AG04450 (cell line): Measurements from ENCODE around the gene ARID3C. TPM values are rescaled to one million over a fixed set of nuclear protein-coding genes. Genes with fewer than 3 reads are reported as not detected.
A peak's percentile ranks its signal among the peaks of the same experiment; 100 is the strongest.

ENCODE experiments used
- CTCF ChIA-PET: fragments of 300-600, 350-600 bp; formaldehyde crosslinking; extraction: SDS; loops from one replicate; lab custom pipeline; 2022; ENCODE audit warnings: antibody characterized with exemption, inconsistent platforms; lab: Charles Lee
- POLR2A ChIA-PET: fragments of 350-600 bp; formaldehyde crosslinking; extraction: SDS; loops from one replicate; lab custom pipeline; 2021; ENCODE audit warnings: antibody characterized with exemption, inconsistent platforms; lab: Yijun Ruan, JAX
- DNase-seq: peaks from one replicate; pipeline ENCODE4 v3.0.0-alpha.2; 2011; ENCODE audit warnings: low read depth, low spot score
- H3K27ac ChIP-seq: one replicate; pipeline ENCODE4 v1.5.1; 2012; ENCODE audit warnings: low read depth, low read length, control low read depth
- H3K27me3 ChIP-seq: one replicate; pipeline ENCODE4 v1.6.0; 2012; ENCODE audit warnings: low read length; ENCODE audit not compliant: control insufficient read depth, insufficient read depth
- H3K4me3 ChIP-seq: 2 replicates; pipeline ENCODE4 v1.5.1; 2011; ENCODE audit warnings: mild to moderate bottlenecking, low read depth, low read length, control low read depth
- H3K9me3 ChIP-seq: 2 replicates; pipeline ENCODE4 v1.5.1; 2012; ENCODE audit warnings: low read length; ENCODE audit not compliant: control insufficient read depth, insufficient read depth
- polyA plus RNA-seq: library from polyadenylated mRNA; depleted of rRNA; stranded (reverse); fragments of >200 nt; gene quantifications from 2 replicates; pipeline ENCODE4 v1.2.3, GENCODE V29; 2011
- TF ChIP-seq, protein P1 (sequence below): IDR thresholded peaks from 2 replicates; pipeline ENCODE4 v1.5.1; 2011; ENCODE audit warnings: low read depth, low read length, control low read depth, inconsistent platforms

The ARID3C gene
- polyA plus RNA-seq, 1 experiment, result not detected

DNA sequence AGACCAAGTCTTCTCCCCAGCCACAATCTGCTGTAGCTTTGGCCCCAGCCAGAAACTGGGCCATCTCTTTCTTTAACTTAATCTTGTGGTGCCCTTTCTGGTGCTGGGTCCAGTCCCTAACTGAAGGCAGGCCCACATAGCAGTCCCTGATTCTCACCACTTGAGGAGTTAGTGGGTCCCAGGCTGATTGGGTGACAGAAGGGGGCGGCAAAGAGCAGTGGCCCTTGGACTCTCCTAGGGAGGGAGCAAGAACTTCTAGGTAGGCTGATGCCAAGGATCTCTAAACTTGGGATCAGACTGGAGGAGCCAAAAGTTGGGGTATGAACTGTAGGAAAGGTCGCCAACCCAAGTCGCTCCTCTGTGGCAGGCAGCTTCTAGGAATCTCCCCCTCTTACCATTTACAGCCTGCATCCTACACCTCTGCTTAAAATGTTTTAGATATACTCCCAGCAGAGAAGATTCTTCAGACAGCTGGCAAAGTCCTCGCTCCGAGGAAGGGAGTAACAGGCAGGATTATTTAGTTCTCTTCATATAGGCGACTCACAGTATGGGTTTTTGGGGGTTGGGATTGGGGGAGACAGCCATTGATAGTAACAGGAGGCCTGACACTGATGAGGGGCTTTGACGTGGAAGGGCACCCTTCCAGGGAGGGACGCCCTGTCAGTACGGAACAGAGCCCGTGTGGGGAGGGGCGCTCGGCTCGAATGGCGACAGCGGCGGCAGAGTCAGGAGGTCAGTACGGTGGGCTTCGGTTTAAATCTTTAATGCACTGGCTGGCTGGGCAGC, 35.6 kb upstream of the ARID3C start:
- Histone ChIP-seq H3K4me3 (peak overlapping the region; percentile 64), H3K27ac (peak overlapping the region; percentile 22), H3K27me3 (no peaks in the 10 kb centered on the region), H3K9me3 (no peaks in the 10 kb centered on the region)
- TF ChIP-seq, protein P1, sequence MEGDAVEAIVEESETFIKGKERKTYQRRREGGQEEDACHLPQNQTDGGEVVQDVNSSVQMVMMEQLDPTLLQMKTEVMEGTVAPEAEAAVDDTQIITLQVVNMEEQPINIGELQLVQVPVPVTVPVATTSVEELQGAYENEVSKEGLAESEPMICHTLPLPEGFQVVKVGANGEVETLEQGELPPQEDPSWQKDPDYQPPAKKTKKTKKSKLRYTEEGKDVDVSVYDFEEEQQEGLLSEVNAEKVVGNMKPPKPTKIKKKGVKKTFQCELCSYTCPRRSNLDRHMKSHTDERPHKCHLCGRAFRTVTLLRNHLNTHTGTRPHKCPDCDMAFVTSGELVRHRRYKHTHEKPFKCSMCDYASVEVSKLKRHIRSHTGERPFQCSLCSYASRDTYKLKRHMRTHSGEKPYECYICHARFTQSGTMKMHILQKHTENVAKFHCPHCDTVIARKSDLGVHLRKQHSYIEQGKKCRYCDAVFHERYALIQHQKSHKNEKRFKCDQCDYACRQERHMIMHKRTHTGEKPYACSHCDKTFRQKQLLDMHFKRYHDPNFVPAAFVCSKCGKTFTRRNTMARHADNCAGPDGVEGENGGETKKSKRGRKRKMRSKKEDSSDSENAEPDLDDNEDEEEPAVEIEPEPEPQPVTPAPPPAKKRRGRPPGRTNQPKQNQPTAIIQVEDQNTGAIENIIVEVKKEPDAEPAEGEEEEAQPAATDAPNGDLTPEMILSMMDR, result peak; percentile 86
- DNase-seq, result no peak
- ChIA-PET CTCF (interaction anchor here (0.6 to 1.9 kb wide), 9 partner anchors 9 to 1381 kb away, joined by 3 to 11 read pairs (median 4); partner anchors contain the start of genes DCTN3 and GALT), POLR2A (interaction anchor here (1.2 to 1.7 kb wide), 5 partner anchors 8 to 27 kb away, joined by 5 to 9 read pairs (median 7); partner anchors contain the start of genes GALT, IL11RA and SIGMAR1)

DNA sequence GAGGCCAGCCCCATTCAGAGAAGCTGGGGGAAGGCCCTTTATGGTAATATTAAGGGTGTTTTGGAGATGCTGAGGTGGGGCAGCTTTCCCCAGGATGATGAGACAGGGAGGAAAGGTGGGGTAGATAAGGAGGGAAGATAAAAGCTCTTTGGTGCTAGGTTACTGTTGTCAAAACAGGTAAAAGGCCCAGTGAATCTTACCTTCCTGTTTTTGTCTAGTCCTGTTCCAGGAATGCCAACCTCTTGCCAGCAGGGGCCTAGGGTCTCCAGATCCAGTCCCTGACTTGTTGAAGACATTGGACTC, 34.4 kb upstream of the ARID3C start:
- no peak for DNase-seq
- Histone ChIP-seq H3K4me3 (no peak overlapping the region), H3K9me3 (no peaks in the 10 kb centered on the region), H3K27me3 (no peaks in the 10 kb centered on the region), H3K27ac (no peak overlapping the region)
- TF ChIP-seq, protein P1, result no peak
- ChIA-PET POLR2A (no interaction called here), CTCF (interaction anchor here (1.4 to 1.9 kb wide), 2 partner anchors 29 to 39 kb away, joined by 4 read pairs; no protein-coding TSS in a partner anchor)

DNA sequence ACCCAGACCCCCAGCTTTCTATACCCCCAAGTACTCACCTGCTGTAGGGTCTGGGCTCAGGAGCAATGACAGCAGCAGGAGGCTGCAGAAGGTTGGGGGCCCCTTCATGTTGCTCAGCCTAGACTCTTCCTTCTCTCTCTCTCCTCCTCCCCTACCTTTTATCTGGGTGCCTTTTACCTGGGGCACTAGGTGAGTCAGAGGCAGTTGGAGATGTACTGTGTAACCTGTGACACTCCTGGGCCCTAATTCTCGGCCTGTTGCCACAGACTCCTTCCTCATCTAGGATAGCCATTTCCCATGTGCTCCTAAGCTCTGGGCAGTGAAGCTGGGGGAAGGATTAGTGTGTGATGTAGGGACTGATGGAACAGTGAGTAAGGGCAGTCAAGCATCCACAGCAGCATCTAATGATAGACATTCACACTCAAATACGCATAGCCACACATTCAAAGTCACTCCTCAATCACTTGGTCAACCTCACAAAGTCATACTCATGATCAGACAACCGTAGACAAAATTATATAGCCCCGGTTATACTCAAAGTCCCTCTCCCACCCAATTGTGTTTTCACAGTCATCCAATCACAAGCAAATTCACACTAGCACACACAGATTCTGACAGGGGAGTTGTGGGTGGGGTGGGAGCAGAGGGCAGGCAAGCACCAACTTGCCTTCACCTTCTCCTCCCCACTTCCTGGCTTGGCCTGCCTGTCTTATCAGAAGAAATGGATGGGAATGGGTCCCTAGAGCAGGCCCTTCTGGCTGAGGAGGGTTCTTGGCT, 33.8 kb upstream of the ARID3C start, which contains the start of gene CCL27:
TSS of gene CCL27 (minus strand) at position 132 of the 777 bp plus-strand sequence. CDS start at position 108, 24 bp downstream.
- Histone ChIP-seq H3K4me3 (no peak within 1 kb of the TSS), H3K9me3 (no peaks in the 10 kb centered on the region), H3K27me3 (no peaks in the 10 kb centered on the region), H3K27ac (no peak within 1 kb of the TSS)
- TF ChIP-seq, protein P1, result no peak
- ChIA-PET CTCF (interaction anchor here (1.4 to 1.9 kb wide), 2 partner anchors 29 to 40 kb away, joined by 4 read pairs; no protein-coding TSS in a partner anchor), POLR2A (interaction anchor here (1.1 kb wide), 1 partner anchor 11 kb away, joined by 3 read pairs; no protein-coding TSS in a partner anchor)
- no peak for DNase-seq

DNA sequence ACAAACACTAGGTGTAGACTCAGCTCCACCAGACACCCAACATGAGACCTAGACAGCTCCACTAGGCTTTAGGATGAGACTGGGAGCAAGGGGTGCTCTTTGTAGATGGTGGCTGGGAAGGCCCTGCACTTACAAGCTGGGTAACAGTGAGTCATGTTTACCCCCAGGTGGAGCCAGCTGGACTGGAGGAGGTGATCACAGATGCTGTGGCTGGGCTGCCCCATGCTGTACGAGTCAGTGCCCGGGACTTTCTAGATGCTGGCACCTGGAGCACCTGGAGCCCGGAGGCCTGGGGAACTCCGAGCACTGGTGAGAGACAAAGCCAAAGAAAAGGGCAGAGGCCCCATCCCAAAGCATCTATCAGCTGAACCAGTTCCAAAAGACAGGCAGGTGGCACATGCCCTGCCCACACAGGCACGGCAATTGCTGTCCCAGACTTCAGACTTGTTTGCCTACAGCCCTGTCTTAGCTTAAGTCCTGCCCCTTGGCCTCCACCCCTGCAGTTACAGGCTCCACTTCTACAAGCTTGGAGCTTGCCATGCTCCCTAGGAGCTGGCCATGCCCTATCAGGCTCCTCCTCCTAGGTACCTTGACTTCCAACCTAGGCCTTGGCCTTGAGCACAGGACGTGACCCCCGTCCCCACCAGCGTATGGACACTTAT, 30.9 kb upstream of the ARID3C start:
- CTCF ChIA-PET, result interaction anchor here (1.4 kb wide), 1 partner anchor 13 kb away, joined by 5 read pairs; the partner anchor contains the start of gene GALT
- DNase-seq, result no peak

More for the DNA sequence above, 30.9 kb upstream of the ARID3C start:
- POLR2A ChIA-PET, result interaction anchor here (1.3 kb wide), 1 partner anchor 13 kb away, joined by 4 read pairs; the partner anchor contains the start of gene GALT
- no peaks in the 10 kb centered on the region for H3K27me3 ChIP-seq
- TF ChIP-seq, protein P1, result no peak
- H3K4me3 ChIP-seq, result no peak overlapping the region
- H3K27ac ChIP-seq, result no peak overlapping the region
- H3K9me3 ChIP-seq, result no peaks in the 10 kb centered on the region
